ENCODE data around the gene KRTAP5-7.
"Not testable (repeated sequence)": the region's sequence is repeated elsewhere in the genome, so short reads cannot be mapped to it uniquely, and the experiment has no call there.

KRTAP5-7 gene, protein sequence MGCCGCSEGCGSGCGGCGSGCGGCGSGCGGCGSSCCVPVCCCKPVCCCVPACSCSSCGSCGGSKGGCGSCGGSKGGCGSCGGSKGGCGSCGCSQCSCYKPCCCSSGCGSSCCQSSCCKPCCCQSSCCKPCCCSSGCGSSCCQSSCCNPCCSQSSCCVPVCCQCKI

DNA sequence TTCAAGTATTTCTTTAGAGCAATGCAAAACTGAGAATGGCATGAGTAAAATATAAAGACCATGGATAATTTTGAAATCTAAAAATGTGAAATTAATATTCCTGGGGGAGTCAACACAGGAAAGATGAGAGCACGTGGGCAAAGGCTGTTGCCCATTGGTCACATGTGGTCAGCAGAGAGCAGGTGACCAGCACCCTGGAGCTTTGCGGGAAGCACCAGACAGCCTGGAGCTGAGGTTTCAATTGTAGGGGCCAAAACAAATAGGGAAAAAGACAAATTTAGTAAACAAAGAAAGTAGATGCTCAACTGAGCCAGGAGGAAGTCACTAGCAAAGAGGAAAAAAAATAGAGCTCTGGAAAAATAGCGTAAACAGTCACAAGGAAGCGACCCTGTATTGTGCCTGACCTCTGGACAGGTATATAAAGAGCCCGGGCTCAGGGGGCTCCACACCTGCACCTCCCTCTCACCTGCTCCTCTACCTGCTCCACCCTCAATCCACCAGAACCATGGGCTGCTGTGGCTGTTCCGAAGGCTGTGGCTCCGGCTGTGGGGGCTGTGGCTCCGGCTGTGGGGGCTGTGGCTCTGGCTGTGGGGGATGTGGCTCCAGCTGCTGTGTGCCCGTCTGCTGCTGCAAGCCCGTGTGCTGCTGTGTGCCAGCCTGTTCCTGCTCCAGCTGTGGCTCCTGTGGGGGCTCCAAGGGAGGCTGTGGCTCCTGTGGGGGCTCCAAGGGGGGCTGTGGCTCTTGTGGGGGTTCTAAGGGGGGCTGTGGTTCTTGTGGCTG lies at the start of gene KRTAP5-7:
Gene KRTAP5-7 (plus strand): TSS at position 472 of the 780 bp plus-strand sequence. CDS start 34 bp downstream, at position 506.
- not testable (repeated sequence) for DNase-seq

GRCh38 chr11:71477641-71478527 lies 49.2 kb upstream of the KRTAP5-7 start:
- no peak for DNase-seq

GRCh38 chr11:71478528-71478840 lies 48.6 kb upstream of the KRTAP5-7 start:
- no peak for DNase-seq

- DNase-seq: no peak
Measured at GRCh38 chr11:71481101-71481960, 45.7 kb upstream of the KRTAP5-7 start.

DNA sequence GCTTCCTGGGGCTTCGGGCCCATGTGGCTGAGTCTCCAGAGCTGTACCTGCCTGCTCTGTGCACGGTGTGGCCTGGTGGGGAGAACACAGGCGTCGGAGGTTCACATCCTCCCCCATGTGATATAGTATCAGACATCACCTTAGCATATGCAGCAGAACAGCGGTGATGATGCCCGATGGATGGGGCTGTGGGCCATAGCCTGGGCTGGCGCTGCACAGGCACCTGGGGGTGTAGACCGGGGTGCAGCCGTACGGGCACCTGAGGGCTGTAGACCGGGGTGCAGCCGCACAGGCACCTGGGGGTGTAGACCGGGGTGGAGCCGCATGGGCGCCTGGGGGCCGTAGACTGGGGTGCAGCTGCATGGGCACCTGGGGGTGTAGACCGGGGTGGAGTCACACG lies 44.9 kb upstream of the KRTAP5-7 start:
- DNase-seq: no peak

DNA sequence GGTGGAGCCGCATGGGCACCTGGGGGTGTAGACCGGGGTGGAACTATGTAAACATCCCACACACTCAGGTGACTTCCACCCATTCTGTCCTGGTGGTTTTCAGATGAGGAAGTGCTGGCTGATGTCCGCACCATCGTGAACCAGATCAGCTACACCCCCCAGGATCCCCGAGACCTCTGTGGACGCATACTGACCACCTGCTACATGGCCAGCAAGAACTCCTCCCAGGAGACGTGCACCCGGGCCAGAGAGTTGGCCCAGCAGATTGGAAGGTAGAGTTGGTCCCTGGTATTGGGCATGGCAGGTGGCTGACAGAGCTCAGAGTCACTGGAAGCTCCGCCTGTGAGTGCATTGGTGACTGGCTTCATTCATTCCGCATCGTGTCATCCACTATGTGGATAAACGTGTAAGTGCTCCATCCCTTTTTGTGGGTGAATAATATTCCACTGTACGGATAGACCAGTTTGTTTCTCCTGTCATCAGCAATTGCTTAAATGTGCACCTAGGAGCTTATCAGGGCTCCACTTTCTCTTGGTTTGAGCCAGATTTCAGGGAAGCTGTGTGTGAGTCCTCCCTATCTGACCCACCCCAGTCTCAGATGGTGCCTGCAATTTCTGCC lies 44.2 kb upstream of the KRTAP5-7 start:
- DNase-seq: no peak

GRCh38 chr11:71483692-71484091 lies 43.4 kb upstream of the KRTAP5-7 start:
- no peak for DNase-seq

DNA sequence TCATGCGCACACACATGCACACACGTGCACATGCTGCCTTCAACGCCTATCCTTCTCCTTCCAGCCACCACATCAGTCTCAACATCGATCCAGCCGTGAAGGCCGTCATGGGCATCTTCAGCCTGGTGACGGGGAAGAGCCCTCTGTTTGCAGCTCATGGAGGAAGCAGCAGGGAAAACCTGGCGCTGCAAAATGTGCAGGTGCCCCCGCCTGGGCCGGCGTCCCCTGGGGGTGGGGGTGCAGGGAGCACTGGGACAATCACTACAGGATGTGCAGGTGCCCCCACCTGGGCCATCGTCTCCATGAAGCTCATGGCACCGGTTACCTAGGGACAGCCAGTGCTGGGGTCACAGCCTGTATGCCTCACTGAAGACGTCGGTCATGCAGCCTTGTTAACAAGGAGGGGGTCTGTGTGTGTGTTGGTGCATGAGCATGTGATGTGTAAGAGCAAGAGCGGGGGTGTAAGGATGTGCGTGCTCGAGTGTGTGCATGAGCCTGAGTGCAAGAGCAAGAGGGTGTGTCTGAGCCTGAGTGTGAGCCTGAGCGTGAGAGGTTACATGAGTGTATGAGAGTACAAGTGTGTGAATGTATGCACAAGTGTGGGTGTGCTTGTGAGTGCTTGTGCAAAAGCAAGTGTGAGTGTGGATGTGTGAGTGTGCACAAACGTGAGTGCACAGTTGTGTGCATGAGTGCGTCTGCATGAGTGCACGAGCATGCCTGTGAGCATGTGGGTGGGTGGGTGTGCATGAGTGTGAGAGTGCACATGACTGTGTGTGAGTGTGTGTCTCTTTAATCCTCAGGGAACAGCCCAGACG lies 42.6 kb upstream of the KRTAP5-7 start:
- no peak for DNase-seq

- no peak for DNase-seq
Measured at GRCh38 chr11:71485063-71485399, 42.0 kb upstream of the KRTAP5-7 start.

- DNase-seq: no peak
Measured at GRCh38 chr11:71485466-71485865, 41.6 kb upstream of the KRTAP5-7 start.

- DNase-seq: no peak
Measured at GRCh38 chr11:71486320-71486719, 40.7 kb upstream of the KRTAP5-7 start.

DNA sequence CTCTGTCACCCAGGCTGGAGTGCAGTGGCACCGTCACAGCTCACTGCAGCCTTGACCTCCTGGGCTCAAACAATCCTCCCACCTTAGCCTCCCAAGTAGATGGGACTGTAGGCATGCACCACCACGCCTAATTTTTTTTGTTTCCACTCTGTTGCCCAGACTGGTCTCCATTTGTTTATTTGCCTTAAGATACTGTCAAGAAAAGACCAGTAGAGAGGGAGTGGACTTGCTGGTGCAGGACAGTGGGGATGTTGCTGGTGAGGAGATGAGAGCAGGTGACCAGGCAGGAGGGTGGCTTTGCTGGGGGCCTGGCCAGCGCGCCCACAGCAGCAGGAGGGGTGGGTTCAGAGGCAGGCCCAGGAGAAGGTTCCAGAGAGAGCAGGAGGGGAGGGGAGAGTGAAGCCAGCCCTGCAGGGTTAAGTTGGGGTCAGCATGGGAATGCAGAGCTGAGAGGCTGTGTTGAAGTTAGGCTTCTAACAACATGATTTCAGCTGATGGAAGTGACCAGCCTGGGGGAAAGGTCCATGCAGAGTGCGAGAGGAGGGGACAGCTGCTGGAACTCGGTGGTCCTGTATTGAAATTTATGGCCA lies 38.3 kb upstream of the KRTAP5-7 start:
- DNase-seq: no peak

DNA sequence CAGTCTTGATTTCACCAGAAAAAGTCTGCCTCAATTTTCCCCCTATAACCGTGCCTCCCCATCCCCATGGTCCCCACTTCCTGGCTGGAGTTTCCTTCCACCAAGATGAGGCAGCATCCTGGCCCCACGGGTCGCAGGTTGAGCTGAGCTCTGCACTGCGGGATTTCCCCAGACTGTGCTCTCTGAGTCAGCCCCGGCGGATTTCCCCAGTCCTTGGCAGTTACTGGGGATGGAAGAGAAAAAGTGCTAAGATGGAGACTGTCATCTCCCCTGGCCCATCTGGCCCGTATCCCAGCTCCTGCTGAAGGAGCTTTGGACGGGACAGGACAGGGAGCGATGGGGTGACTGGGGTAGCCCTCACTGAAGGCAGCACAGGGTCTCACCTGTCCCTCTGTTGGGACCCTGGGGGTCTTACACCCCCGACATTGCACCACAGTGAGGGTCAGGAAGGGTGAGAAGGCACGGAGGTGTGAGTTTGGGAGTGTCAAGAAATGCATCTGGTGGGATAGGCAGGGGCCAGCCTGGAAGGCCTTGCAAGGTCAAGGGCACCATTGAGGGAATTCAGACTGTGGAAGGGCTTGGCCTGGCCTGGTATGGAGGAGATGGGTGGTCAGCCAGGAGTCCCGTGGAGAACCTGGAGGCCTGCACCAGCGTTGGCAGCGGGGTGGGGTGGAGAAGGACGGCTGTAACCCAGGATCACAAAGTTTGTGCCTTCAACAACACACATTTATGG lies 37.6 kb upstream of the KRTAP5-7 start:
- DNase-seq: no peak

GRCh38 chr11:71490044-71490730 lies 36.9 kb upstream of the KRTAP5-7 start:
- no peak for DNase-seq

DNA sequence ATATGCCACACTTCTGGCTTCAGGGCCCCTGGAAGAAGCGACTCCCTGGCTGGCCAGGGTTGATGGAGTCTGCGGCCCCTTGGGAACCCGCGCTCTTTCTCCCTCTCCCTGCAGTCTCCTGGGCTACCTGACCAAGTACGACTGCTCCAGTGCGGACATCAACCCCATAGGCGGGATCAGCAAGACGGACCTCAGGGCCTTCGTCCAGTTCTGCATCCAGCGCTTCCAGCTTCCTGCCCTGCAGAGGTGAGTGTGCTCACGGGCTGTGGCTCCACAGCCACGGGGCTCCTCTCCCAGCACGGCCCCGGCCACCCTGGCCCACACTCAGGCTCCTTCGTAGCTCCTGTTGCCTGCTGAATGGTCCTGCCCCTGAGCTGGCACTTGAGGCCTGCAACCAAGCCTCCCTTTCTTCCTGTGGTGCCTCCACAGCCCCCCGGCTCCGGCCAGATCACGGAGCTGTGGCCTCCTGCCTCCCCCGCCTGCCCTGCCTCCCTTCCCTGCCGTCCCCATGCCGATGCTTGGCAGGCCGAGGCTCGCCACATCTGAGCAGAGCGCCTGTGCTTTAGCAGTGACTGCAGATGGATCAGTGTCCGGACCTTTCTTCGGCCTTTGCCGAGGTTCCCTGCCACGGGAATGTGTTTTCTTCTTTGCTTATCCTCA lies 36.2 kb upstream of the KRTAP5-7 start:
- no peak for DNase-seq

DNA sequence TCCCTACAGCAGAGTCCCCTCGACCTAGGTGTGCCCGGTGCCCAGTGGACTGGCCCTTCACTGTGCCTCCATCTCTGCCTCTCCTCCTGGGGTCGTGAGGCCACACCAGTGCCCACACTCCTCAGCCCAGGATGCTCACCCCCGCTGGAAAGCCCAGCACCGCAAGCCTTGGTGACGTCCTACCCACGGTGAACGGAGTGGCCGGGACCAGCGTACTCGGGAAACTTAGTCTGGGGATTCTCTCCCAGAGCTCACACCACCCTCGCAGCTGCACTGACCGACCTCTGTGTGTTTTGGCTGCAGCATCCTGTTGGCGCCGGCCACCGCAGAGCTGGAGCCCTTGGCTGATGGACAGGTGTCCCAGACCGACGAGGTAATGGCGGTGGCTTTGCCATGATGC lies 35.5 kb upstream of the KRTAP5-7 start:
- DNase-seq: no peak

GRCh38 chr11:71491940-71492339 lies 35.1 kb upstream of the KRTAP5-7 start:
- DNase-seq: no peak

DNA sequence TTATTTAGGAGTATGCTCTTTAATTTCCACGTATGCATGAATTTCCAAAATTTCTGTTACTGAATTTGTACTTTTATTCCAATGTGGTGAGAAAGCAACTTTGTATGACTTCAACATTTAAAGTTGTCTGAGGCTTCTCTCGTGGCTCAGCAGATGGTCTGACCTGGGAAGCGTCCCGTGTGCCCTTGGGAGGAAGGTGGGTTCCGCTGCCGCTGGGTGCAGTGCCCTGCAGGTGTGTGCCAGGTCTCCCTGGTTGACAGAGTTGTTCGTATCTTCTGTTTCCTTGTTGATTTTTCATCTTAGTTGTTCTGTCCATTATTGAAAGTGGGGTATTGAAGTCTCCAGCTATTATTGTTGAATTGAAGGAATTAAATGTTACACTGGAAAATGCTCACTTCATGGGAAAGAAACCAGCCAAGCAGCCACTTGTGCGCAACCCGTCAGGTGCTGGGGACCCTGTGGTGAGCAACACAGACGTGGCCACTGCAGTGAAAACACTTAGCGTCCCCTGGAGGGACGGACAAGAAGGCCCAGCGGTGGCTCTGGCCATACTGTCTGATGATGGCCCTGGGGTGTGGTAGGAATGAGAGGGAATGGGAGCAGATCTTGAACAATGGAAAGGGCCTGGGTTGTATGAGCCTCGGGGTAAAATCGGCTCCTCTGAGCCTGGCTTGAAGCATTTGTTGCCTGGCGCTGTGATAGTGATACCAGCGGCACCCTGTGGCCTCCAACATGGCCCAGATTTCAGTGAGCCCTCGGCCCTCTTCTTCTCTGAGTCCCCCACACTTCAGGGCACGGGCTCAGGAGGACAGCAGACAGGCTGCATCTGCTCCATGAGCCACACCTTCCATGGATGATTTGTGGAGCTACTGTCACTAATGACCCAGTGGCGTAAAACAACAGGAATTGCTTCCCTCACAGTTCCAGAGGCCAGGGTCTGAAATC lies 31.5 kb upstream of the KRTAP5-7 start:
- no peak for DNase-seq

All from GDM1 (cell line).